ENCODE data around the gene SETBP1.

The SETBP1 gene

DNA sequence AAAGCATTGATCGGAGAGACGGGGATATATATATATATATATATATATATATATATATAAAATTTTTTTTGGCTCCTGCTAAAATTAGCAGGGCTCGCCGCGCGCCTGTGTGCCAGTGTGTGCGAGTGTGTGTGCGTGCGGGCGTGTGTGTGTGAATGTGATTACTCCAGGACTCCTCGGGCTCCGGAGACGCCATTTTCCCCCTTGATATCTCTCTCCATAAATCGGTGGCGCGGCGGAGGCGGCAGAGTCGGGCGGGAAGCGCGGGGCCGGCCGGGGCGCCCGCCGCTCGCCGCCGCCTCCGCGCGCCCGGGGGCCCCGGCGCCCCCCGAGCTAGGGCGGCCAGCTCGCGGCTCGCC lies 795 bp upstream of the SETBP1 start:
- peak; percentile 22 for DNase-seq

DNA sequence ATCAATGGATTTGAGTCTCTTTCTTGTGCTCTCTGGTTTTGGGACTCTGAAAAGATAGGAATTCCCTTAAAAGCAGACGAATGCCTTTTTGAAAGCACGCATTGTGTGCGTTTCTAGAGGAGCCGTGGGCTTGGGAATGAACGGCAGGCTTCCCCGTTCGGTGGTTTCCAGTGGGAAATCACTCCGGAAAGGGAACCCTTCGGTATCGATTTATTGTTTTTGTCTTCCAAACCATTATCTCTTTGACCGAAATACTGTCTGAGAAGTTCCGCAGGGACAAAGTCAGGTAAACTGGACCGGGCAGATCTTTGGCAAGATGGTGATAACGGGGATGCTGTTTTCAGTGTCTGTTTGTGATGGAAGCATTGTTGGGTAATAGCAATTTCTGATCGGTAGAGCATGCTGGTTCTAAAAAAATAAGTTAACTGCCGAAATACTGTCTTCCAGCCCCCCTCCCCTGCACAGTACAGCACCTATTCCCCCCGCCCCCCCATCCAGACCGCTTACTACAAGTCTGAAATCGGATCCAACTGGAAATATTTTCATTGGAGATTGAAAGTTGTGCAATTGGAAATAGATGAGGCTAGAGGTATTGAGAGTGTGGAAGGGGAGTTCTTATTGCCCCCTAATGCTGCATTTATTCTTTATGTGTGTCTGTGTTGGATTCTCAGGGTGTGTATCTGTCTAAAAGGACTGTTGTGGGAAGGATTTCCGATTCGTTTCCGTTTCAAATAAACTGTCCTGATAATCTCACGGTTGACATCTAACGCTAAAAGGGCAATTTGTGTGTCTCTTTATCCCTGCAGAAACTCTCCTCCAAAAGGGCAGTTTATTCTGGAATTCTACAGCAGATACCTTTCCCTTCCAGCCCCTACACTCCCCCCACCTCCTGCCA lies 635 bp downstream of the SETBP1 start:
- no peak for DNase-seq

DNA sequence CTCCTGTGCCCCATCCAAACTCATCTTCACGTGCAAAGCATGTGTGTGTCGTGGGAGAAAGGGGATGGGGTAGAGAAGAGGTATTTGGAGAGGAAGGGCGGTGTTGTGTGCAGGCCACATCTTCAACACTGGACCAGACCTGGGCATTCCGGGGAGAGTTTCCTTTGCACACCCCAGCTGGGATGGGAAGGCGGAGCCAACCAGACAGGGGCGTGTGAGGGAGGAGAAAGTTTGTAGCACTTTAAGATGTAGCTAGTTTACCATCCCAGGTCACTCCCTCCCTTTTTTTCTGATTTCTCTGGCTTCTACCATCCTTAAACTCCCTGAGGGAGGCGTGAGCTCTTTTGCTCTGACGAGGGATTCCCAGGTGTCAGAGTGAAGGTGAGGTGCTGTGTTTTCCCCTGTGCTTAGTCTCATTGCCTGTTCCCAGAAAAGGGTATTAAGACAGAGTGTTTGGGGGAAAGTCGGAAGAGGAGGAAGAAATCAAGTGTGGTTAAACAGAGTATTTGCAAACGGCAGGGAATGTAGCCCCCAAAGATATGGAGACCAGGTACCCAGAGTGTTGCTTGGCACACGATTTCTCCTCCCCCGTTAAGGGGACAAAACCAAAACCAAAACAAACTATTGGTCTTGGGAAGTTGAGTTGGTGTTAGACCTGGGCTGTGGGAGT lies 1.6 kb downstream of the SETBP1 start:
- DNase-seq, result no peak

DNA sequence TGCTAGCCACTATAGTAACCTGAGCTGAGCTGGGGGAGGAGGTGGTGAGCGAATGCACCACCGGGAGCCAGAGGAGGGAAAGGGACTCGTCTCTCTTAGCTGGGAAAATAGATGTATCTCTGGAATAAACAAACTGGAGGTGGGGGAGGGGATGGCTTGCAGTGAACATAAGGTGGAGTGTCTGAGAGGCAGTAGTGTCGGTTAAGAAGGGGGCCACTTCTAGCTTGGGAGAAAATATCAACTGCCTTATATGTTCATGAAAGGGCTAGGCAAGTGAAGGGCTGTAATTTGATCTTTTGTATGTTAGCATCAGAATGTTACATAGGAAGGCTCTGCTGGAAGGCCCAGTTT lies 2.2 kb downstream of the SETBP1 start:
- no peak for DNase-seq

DNA sequence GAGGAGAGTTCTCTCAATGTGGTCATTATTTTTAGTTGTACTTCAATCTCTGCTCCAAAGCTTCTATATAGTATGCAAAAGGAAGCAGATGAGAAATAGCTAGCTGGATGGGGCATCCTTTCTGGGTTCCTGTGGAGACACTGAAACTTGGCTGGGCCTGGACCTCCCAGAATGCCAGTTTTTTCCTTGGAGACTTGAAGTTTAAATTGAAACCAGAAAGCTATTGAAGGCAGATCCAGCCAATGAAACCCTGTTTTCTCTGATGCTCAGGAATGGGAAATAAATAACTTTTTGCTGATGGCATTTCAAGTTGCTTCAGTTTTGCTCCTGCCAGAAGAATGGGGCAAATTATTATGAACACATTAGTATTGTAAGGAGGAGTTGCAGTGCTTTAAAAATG lies 2.9 kb downstream of the SETBP1 start:
- no peak for DNase-seq

DNA sequence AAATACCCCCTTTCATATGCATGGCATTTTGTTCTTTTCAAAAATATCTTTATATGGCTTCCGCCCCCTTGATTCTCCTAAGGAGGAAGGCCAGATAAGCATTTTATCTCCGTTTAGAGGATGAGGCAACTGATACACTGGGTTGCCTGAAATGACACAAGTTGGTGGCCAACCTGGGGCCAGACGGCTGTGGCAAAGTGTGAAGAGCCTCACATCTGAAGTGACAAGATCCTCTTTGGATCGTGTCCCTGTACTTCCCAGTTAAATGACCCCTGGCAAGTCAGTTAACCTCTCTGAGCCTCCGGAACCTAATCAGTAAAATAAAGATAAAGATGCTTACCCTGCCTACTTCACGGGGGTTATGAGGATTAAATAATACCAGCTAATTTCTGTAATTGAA lies 4.6 kb downstream of the SETBP1 start:
- no peak for DNase-seq

DNA sequence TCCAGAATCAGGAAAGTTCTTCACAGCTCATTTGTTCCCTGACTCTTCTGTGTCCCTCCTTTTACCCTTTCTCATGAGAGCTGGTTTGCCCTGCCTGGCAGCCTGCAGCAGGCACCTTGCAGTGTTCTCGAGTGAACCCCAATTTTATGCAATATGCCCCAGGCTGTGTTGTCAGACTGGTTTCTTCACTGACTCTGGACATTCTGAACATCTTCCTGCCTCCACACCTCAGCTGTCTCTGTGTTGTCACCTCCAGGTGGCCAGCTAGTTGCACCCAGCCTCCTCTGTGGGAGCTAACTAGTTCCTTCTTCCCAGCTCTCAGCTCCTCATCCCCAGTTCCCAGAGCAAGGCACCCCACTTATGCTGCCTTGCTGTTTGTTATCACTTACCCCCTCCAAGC lies 5.5 kb downstream of the SETBP1 start:
- no peak for DNase-seq

DNA sequence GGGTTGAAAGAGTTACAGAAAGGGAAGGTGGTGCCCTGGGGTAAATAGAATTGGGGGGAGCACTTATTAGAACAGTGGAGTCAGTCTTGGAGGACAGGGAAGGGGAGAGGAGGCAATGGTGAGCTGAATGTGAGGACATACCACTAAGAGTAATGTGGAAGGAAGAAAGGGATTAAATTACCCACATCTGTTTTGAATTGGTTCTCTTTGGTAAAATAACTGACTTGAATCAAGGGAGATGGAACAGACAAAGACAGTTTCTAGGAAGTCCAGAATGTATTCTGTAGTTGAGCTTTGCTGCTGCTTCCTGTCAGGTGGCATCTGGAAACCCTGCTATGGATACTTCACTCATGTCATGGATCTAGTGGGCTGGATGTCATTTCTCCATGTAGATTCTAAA lies 6.7 kb downstream of the SETBP1 start:
- no peak for DNase-seq

DNA sequence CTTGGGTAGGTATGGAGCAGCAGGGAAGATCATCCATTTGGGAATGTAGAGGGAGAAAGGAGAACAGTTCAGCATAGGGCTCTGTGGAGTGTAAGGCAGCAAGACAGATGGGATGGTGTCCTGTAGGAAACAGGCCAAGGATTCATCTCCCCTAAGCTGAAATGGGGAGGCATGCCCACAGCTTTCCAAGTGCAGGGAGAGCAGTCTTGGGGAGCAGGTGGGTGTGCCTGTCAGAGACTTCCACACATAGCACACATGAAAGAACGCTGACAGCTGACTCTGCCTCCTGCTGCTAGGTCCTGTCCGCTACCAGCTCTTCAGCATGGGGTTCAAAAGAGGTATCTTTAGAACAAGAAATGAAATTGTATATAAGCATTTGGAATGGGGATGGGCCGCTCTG lies 9.0 kb downstream of the SETBP1 start:
- DNase-seq, result no peak

DNA sequence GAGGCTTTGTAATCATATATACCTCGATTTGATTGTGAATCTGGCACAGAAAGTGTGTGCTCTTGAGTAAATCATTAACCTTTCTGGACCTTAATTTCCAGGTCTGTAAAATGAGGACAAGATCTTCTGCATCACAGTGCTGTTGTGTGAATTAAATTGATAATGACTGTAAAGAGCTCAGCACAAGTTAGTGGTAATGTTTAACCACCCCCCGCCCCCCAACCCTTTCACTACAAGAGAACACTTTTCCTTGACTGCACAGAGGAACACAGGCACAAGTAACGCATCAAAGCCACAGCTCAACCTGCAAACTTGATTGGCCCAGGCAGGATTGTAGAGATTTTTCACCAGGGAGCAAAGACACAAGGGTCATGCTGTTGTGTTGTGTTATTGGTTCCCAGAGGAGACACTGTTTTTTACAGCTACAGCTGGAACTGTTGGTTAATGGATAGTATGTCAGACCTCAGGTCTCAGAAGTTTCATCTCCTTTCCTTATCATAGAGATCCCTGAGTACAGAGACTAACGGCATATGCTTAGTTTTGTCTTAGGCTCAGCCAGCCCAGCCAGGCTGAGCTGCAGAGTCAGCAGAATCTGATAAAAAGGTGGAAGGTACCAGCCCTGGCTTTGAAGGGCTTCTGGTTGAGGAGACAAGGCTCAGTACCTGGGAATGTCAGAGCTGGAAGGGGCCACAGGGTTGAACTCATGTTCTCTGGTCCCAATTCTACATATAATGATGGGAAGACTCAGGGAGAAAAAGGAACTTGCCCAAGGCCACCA lies 10.6 kb downstream of the SETBP1 start:
- DNase-seq, result no peak

DNA sequence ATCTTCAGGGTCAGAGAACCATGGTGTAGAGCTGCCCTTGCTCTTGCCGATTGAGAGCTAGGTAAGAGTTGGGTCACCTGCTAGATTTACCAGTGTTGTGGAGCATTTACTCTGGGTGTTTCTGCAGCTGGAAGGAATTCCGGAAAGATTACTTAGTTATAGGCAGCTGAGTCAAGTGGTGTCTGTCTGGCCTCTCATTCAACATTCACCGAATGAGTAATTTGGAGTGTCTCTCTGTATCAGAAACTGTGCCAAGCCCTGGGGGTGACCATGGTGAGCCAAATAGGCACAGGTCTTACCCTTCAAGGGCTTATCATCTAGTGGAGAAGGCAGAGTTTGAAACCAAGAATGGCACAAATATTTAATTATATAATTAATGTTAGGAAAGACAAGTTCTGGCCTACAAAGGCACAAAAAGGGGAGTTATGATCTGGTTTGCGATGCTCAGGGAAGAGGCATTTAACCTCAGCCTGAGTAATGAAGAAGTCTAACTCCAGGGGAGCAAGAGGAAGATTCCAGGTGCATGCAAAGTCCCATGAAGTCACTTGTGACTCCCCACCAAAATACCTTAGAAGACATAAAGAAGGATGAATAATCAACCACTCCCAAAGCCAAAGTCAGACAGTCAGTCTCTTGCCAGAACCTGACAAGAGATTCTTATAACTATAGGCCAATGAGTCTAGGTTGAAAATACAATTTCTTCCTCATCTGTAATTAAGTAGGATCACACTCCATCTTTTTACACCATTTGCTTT lies 12.5 kb downstream of the SETBP1 start:
- no peak for DNase-seq

DNA sequence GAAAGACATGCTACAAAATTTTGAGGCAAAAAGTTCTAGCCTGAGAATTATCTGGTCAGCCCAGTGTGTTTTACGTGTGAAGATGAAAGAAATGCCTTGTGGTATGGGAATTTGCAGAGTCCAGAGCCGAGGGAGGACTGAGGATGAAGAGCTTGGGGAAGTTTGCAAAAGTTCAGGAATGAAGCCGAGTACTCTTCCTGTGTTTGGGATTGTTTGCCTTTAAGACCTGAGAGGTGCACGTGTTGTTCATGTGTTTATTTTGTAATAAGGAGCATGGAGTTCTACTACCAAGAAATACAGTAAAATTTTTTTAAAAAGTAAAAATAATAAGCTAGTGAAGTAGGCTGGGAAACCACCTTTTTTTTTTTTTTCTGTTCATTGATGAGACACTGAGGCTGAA lies 14.8 kb downstream of the SETBP1 start:
- DNase-seq, result no peak

DNA sequence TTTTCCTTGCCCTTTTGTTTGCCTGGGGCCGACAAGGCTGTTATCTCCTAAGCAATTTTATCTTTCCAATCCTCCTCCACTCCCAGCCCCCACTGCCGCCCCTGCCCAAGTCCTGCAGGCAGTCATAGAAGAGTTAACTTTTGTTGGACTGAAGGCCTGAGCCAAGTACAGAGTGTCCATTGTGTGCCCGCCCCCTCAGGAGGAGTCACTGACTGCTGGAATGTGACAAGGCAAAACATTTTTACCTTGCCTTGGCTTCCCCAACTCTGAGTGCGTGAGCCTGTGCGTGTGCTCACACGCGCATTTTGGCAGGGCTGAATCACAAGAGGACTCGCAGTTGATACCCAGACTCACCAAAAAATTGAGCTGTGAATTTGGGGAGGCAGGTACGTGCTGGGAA lies 16.2 kb downstream of the SETBP1 start:
- no peak for DNase-seq

DNA sequence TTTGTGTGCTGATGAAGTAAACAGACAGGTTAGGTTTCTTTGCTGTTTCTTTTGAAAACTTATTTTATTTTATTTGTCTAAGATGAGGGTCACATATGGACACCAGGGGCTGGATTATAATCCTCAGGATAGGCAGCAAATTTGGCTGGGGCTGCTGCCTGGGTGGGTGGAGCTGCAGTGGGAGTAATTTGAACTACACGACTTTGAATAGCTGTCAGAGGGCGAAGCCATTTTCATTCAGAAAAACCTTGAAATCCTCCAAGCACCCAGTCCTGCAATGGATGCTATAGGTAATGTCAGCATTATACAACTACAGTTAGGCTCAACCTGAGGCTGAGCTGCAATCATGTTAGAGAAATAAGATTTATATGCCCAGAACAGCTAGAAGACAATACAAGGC lies 16.6 kb downstream of the SETBP1 start:
- no peak for DNase-seq

DNA sequence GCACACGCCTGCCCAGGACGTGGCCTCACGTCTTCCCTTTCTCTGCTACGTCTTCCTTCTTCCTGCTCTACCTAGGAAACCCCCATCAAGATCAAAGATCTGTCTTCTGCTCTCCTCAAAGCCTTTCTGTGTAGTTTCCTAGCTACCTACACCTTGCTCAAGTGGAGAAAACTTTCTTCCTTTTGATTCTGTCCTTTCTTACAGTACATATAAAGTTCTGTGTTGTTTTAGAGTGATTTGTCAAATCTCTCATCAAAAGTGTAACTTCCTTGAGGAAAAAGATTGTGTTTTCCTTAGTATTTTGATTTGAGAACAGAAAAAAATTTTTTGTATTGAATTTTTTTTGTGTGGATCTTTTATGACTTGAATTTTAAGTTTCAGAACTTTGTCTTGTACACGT lies 17.8 kb downstream of the SETBP1 start:
- DNase-seq, result no peak

DNA sequence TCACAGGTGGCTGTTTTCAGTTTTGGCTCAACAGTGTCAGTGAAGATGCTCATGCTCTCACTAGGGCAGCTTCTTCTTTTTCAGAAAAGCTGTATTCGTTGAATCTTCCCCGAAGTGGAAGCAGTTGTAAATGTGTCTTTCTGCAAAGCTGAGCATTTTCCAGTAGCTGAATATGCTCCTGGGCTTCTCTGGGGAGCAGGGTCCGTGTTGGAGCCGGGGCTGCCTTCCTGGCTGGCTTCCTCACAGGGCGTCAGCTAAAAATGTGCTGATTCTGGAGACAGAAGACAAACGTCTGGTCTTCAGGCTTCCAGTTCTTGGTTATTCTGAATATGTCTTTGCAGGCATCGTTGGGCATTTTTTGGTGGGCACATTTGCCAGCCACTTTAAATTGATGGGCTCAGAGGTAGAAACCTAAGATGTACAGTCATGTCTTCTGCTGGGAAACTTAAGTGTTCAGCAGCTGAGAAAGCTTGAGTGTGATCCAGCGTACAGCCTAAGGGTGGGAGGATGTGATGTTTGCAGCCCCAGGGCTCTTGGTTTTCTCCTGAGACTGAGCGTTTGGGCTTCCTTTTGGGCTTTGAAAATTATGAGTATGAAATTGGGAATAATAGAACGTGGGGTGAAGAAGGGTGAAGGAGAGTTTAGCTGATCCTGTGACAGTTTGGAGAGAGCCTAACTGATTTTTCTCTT lies 19.0 kb downstream of the SETBP1 start:
- DNase-seq, result no peak

DNA sequence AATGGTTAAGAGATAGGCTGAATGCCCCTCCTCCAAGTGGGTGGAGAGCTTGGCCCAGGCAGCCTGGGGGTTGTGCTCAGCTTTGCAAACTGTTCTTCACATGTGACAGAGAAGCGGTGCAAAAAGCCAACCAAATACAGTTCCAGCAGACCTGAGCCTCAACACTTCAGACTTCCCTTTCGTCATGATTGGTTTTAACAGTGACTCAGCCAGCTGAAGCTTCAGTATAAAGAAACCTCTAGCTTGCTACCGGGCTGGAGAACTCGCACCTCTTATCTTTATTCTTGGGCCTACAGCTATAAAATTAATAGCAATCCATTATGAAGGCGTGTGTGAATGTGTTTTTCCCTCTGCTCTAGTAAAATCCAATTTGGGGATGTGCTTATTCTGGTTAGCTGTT lies 20.0 kb downstream of the SETBP1 start:
- peak; percentile 49 for DNase-seq

DNA sequence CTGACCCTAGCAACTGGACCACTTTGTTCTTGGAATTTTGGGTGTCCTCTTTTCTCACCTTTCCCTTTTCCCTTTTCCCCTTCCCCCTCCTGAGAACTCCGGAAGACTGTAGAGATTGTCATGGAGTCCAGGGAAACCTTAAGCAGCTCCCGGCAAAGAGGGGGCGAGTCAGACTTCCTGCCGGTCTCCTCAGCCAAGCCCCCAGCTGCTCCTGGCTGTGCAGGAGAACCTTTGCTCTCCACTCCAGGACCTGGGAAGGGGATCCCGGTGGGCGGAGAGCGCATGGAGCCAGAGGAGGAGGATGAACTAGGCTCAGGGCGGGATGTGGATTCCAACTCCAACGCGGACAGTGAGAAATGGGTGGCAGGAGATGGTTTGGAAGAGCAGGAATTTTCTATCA lies 20.5 kb downstream of the SETBP1 start:
- DNase-seq, result no peak

DNA sequence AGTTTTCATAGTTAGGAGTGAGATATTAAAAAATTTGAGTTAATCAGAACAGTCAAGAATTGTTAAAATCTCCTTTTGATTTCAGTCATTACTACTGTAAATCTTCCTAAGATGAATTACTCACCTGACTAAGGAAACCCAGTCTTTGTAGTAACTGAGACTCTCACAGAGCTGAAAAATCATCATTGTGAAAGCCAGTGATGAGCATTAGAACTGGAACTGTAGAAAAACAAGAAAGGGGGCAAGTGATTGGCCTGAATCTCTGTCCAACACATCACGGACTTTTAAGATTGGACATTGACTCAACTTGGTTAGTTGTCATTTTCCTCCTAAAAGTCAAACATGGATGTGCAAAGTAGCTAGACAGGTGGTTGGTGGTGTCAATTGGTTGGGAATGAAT lies 21.9 kb downstream of the SETBP1 start:
- DNase-seq, result no peak

DNA sequence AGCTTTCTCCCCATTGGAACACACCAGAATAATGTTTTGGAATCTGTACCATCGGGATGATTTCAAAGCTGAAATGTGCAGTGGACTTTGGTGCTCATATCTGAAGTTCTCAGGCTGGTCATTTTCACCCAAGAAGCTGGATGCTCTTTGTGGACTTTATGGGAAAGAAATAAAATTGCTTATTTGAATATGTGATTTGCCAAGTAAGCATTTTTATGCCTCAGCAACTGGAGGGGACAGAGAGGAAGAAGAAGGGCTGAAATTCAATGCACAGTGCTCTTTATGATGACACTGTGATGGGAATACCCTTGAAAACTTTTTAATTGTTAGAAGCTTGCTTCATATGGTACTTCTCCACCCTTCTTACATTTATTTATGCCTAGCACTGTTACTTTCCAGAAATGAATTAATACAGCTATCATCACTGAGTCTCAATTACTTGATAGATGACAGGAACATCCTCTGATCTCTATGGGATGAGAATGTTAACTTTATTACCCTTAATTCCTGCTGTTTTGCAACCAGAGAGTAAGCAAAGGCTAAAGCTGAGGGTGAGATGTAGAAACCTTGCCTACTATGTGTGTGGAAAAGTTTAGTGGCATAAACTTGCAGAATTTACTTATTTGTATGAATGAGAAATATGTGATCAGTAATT lies 23.6 kb downstream of the SETBP1 start:
- DNase-seq, result no peak

DNA sequence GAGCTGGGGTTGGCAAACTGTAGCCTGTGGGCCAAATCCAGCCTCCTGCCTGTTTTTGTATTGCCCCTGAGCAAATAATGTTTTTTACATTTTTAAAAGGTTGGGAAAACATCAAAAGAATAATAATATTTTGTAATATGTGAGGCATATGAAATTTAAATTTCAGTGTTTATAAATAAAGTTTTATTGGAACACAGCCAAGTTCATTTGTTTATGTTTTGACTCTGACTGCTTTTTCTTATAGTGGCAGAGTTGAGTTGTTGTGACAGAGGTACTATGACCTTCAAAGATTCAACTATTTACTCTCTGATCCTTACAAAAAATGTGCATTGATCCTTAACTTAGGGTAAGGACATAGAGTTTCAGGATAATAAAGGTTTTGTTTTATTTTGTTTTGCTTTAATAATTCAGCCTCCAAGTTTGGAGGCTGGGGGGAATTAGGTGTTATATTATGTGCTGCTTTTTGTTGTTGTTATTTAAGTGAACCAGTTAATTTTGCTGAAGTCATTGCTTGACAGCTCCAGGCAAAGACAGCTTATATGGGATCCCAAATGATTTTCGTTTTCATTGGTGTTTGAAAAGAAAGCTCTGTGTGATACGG lies 24.5 kb downstream of the SETBP1 start:
- no peak for DNase-seq
